SK-N-SH treated with all-trans-retinoic acid at 6 μM for 48 hours (cell line): Measurements from ENCODE around the gene MYO15B.

Source experiments
- ARNTL ChIP-seq: fragments of 450-650 bp; formaldehyde crosslinking; IDR thresholded peaks from 2 replicates; pipeline ENCODE4 v1.5.0; 2020; ENCODE audit warnings: low read depth, mild to moderate bottlenecking, moderate library complexity, borderline replicate concordance
- CREB5 ChIP-seq: fragments of 250-450 bp; sonication (Bioruptor Pico); IDR thresholded peaks from 2 replicates; pipeline ENCODE4 v1.5.1; 2020; ENCODE audit warnings: low read depth, mild to moderate bottlenecking, moderate library complexity
- CSDC2 ChIP-seq: fragments of 250-450 bp; sonication (Bioruptor Pico); IDR thresholded peaks from 2 replicates; pipeline ENCODE4 v1.5.0; 2020; ENCODE audit warnings: mild to moderate bottlenecking, moderate library complexity
- CSRNP3 ChIP-seq: fragments of 250-450 bp; sonication (Bioruptor Pico); IDR thresholded peaks from 2 replicates; pipeline ENCODE4 v1.5.1; 2021; ENCODE audit warnings: mild to moderate bottlenecking, moderate library complexity
- ESRRG ChIP-seq: fragments of 250-450 bp; sonication (Bioruptor Pico); IDR thresholded peaks from 2 replicates; pipeline ENCODE4 v1.6.1; 2021; ENCODE audit warnings: mild to moderate bottlenecking
- GLIS3 ChIP-seq: fragments of 250-450 bp; sonication (Bioruptor Pico); IDR thresholded peaks from 2 replicates; pipeline ENCODE4 v1.5.0; 2020; ENCODE audit warnings: mild to moderate bottlenecking, moderate library complexity
- OSR1 ChIP-seq: fragments of 250-450 bp; sonication (Bioruptor Pico); IDR thresholded peaks from 2 replicates; pipeline ENCODE4 v1.8.0; 2022; ENCODE audit warnings: moderate library complexity, mild to moderate bottlenecking, inconsistent platforms
- PPARA ChIP-seq: fragments of 250-450 bp; sonication (Bioruptor Pico); IDR thresholded peaks from 2 replicates; pipeline ENCODE4 v1.5.0; 2020; ENCODE audit warnings: mild to moderate bottlenecking, borderline replicate concordance
- RARB ChIP-seq: fragments of 250-450 bp; sonication (Bioruptor Pico); IDR thresholded peaks from 2 replicates; pipeline ENCODE4 v1.8.0; 2021; ENCODE audit warnings: mild to moderate bottlenecking, moderate library complexity
- TSHZ2 ChIP-seq: fragments of 250-450 bp; sonication (Bioruptor Pico); IDR thresholded peaks from 2 replicates; pipeline ENCODE4 v1.5.0; 2020; ENCODE audit warnings: mild to moderate bottlenecking, moderate library complexity
- ZC3H10 ChIP-seq: fragments of 250-450 bp; sonication (Bioruptor Pico); IDR thresholded peaks from 2 replicates; pipeline ENCODE4 v1.5.1; 2021; ENCODE audit warnings: mild to moderate bottlenecking, moderate library complexity
- ZFP30 ChIP-seq: fragments of 450-650 bp; formaldehyde crosslinking; IDR thresholded peaks from 2 replicates; pipeline ENCODE4 v1.5.0; 2022; ENCODE audit warnings: mild to moderate bottlenecking, moderate library complexity
- ZNF70 ChIP-seq: fragments of 450-650 bp; formaldehyde crosslinking; IDR thresholded peaks from 2 replicates; pipeline ENCODE4 v1.5.0; 2020; ENCODE audit warnings: mild to moderate bottlenecking, moderate library complexity
- ZNF8 ChIP-seq: fragments of 450-650 bp; formaldehyde crosslinking; IDR thresholded peaks from 2 replicates; pipeline ENCODE4 v1.5.0; 2020; ENCODE audit warnings: mild to moderate bottlenecking, moderate library complexity

GRCh38 chr17:75614006-75614405 is 26.4 kb downstream of the MYO15B start:
- no peak for TF ChIP-seq RARB (CRISPR knock-in tag)
- no peak for TF ChIP-seq TSHZ2 (CRISPR knock-in tag)
- TF ChIP-seq CSDC2 (CRISPR knock-in tag) = no peak
- TF ChIP-seq ESRRG (CRISPR knock-in tag) = no peak
- TF ChIP-seq CREB5 (CRISPR knock-in tag) = no peak
- TF ChIP-seq ZC3H10 = no peak
- no peak for TF ChIP-seq PPARA (CRISPR knock-in tag)
- no peak for TF ChIP-seq ZNF70
- TF ChIP-seq OSR1 = no peak
- TF ChIP-seq ZNF8 (CRISPR knock-in tag) = no peak
- TF ChIP-seq GLIS3 (CRISPR knock-in tag) = no peak
- TF ChIP-seq ARNTL = no peak
- TF ChIP-seq ZFP30 (CRISPR knock-in tag) = no peak
- TF ChIP-seq CSRNP3 = no peak
